ENCODE data around the gene CTSW. TPM values are rescaled to one million over a fixed set of nuclear protein-coding genes. Genes with fewer than 3 reads are reported as not detected.

CTSW gene
- total RNA-seq, 1 experiment from 2014 or later = not detected

DNA sequence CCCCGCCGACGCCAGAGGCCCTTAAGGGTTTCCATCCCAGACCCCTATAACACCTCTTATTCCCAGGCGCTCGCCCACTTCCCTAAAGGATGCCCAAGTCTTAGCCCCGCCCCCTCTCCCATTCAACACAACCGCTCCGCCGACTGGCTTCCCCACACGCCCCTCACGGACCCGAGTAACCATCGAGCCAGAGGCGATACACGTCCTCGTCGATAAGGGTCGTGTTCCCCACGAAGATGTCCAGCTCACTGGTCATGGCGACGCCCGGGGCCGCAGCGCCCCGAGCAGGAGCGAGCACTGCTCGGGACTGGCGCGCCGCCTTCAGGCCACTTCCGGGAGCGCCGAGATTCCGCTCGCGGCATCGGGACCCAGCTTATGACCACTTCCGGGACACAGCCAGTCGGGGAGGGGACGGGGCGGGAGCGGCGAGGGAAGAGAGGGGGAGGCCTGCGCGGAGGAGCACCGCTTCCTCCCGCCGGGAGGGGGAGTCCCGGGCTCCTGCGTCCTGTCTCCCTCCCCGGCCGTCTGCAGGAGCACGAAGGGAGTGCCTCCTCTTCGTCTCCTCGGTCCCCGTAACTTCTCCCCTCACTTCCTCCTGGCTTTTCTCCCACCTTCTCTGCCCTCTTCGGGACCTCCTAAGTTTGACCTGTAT lies 8.7 kb downstream of the CTSW start, which contains the start of gene FIBP (continued):
- TF ChIP-seq, protein P1, sequence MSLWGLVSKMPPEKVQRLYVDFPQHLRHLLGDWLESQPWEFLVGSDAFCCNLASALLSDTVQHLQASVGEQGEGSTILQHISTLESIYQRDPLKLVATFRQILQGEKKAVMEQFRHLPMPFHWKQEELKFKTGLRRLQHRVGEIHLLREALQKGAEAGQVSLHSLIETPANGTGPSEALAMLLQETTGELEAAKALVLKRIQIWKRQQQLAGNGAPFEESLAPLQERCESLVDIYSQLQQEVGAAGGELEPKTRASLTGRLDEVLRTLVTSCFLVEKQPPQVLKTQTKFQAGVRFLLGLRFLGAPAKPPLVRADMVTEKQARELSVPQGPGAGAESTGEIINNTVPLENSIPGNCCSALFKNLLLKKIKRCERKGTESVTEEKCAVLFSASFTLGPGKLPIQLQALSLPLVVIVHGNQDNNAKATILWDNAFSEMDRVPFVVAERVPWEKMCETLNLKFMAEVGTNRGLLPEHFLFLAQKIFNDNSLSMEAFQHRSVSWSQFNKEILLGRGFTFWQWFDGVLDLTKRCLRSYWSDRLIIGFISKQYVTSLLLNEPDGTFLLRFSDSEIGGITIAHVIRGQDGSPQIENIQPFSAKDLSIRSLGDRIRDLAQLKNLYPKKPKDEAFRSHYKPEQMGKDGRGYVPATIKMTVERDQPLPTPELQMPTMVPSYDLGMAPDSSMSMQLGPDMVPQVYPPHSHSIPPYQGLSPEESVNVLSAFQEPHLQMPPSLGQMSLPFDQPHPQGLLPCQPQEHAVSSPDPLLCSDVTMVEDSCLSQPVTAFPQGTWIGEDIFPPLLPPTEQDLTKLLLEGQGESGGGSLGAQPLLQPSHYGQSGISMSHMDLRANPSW (CRISPR knock-in tag; conservative IDR thresholded peaks at IDR 0.05; ENCODE audit: low read depth) = no peak
- TF ChIP-seq, protein P2, sequence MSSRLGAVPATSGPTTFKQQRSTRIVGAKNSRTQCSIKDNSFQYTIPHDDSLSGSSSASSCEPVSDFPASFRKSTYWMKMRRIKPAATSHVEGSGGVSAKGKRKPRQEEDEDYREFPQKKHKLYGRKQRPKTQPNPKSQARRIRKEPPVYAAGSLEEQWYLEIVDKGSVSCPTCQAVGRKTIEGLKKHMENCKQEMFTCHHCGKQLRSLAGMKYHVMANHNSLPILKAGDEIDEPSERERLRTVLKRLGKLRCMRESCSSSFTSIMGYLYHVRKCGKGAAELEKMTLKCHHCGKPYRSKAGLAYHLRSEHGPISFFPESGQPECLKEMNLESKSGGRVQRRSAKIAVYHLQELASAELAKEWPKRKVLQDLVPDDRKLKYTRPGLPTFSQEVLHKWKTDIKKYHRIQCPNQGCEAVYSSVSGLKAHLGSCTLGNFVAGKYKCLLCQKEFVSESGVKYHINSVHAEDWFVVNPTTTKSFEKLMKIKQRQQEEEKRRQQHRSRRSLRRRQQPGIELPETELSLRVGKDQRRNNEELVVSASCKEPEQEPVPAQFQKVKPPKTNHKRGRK (CRISPR knock-in tag; IDR thresholded peaks at IDR 0.05; ENCODE audit: borderline replicate concordance) = no peak
- TF ChIP-seq CTCF (IDR thresholded peaks at IDR 0.05) (peak; percentile 57), SMAD4 (CRISPR knock-in tag; IDR thresholded peaks at IDR 0.05) (no peak), HMGA2 (CRISPR knock-in tag; IDR thresholded peaks at IDR 0.05) (no peak), TP53 (CRISPR knock-in tag; IDR thresholded peaks at IDR 0.05) (0 out of 2 replicates have a peak, but pooled peaks have one; percentile 71), ZNF317 (CRISPR knock-in tag; IDR thresholded peaks at IDR 0.05; ENCODE audit: borderline replicate concordance, low read depth) (no peak), FOXJ3 (CRISPR knock-in tag; IDR thresholded peaks at IDR 0.05; ENCODE audit: borderline replicate concordance) (no peak), GTF2I (CRISPR knock-in tag; conservative IDR thresholded peaks at IDR 0.05) (no peak), ZNF232 (CRISPR knock-in tag; IDR thresholded peaks at IDR 0.05) (no peak; the same call in 1 of the 2 replicates), OVOL2 (CRISPR knock-in tag; IDR thresholded peaks at IDR 0.05; ENCODE audit: borderline replicate concordance) (no peak), ZNF396 (CRISPR knock-in tag; IDR thresholded peaks at IDR 0.05; ENCODE audit: borderline replicate concordance) (no peak), EMX1 (CRISPR knock-in tag; IDR thresholded peaks at IDR 0.05) (no peak), ZNF416 (CRISPR knock-in tag; IDR thresholded peaks at IDR 0.05) (no peak), PRRX2 (CRISPR knock-in tag; IDR thresholded peaks at IDR 0.05) (no peak), SMAD3 (CRISPR knock-in tag; IDR thresholded peaks at IDR 0.05; ENCODE audit: borderline replicate concordance) (peak; percentile 81; the same call in 1 of the 2 replicates), TCF7 (CRISPR knock-in tag; IDR thresholded peaks at IDR 0.05; ENCODE audit: low read depth) (no peak), NR3C1 (CRISPR knock-in tag; conservative IDR thresholded peaks at IDR 0.05; ENCODE audit: low read depth) (no peak), JAZF1 (CRISPR knock-in tag; IDR thresholded peaks at IDR 0.05) (no peak), ZNF219 (CRISPR knock-in tag; IDR thresholded peaks at IDR 0.05; ENCODE audit: borderline replicate concordance) (no peak)
- TF ChIP-seq, protein P3, sequence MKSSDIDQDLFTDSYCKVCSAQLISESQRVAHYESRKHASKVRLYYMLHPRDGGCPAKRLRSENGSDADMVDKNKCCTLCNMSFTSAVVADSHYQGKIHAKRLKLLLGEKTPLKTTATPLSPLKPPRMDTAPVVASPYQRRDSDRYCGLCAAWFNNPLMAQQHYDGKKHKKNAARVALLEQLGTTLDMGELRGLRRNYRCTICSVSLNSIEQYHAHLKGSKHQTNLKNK (CRISPR knock-in tag; IDR thresholded peaks at IDR 0.05) = no peak
- TF ChIP-seq, protein P4, sequence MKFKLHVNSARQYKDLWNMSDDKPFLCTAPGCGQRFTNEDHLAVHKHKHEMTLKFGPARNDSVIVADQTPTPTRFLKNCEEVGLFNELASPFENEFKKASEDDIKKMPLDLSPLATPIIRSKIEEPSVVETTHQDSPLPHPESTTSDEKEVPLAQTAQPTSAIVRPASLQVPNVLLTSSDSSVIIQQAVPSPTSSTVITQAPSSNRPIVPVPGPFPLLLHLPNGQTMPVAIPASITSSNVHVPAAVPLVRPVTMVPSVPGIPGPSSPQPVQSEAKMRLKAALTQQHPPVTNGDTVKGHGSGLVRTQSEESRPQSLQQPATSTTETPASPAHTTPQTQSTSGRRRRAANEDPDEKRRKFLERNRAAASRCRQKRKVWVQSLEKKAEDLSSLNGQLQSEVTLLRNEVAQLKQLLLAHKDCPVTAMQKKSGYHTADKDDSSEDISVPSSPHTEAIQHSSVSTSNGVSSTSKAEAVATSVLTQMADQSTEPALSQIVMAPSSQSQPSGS (CRISPR knock-in tag; IDR thresholded peaks at IDR 0.05; ENCODE audit: borderline replicate concordance, low read depth) = no peak
- TF ChIP-seq, protein P5, sequence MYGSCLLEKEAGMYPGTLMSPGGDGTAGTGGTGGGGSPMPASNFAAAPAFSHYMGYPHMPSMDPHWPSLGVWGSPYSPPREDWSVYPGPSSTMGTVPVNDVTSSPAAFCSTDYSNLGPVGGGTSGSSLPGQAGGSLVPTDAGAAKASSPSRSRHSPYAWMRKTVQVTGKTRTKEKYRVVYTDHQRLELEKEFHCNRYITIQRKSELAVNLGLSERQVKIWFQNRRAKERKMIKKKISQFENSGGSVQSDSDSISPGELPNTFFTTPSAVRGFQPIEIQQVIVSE (CRISPR knock-in tag; IDR thresholded peaks at IDR 0.05; ENCODE audit: borderline replicate concordance) = no peak
- TF ChIP-seq, protein P6, sequence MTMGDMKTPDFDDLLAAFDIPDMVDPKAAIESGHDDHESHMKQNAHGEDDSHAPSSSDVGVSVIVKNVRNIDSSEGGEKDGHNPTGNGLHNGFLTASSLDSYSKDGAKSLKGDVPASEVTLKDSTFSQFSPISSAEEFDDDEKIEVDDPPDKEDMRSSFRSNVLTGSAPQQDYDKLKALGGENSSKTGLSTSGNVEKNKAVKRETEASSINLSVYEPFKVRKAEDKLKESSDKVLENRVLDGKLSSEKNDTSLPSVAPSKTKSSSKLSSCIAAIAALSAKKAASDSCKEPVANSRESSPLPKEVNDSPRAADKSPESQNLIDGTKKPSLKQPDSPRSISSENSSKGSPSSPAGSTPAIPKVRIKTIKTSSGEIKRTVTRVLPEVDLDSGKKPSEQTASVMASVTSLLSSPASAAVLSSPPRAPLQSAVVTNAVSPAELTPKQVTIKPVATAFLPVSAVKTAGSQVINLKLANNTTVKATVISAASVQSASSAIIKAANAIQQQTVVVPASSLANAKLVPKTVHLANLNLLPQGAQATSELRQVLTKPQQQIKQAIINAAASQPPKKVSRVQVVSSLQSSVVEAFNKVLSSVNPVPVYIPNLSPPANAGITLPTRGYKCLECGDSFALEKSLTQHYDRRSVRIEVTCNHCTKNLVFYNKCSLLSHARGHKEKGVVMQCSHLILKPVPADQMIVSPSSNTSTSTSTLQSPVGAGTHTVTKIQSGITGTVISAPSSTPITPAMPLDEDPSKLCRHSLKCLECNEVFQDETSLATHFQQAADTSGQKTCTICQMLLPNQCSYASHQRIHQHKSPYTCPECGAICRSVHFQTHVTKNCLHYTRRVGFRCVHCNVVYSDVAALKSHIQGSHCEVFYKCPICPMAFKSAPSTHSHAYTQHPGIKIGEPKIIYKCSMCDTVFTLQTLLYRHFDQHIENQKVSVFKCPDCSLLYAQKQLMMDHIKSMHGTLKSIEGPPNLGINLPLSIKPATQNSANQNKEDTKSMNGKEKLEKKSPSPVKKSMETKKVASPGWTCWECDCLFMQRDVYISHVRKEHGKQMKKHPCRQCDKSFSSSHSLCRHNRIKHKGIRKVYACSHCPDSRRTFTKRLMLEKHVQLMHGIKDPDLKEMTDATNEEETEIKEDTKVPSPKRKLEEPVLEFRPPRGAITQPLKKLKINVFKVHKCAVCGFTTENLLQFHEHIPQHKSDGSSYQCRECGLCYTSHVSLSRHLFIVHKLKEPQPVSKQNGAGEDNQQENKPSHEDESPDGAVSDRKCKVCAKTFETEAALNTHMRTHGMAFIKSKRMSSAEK (CRISPR knock-in tag; IDR thresholded peaks at IDR 0.05; ENCODE audit: borderline replicate concordance) = no peak
